Brain microvascular endothelial cell (primary cell): ENCODE measurements around the gene MCTP2.

Experiments used
- DNase-seq: peaks from one replicate; pipeline ENCODE4 v3.0.0-alpha.2; 2020
- H3K27ac ChIP-seq: fragments of 250-450 bp; sonication (Bioruptor Pico); 2 replicates; pipeline ENCODE4 v1.5.1; 2020; ENCODE audit warnings: mild to moderate bottlenecking, moderate library complexity
- H3K27me3 ChIP-seq: fragments of 250-450 bp; sonication (Bioruptor Pico); replicated peaks from 2 replicates; pipeline ENCODE4 v1.5.1; 2020; ENCODE audit warnings: mild to moderate bottlenecking
- H3K36me3 ChIP-seq: fragments of 250-450 bp; sonication (Bioruptor Pico); replicated peaks from 2 replicates; pipeline ENCODE4 v1.5.1; 2020; ENCODE audit warnings: mild to moderate bottlenecking
- H3K4me3 ChIP-seq: 2 replicates; pipeline ENCODE4 v1.5.1; 2011; ENCODE audit warnings: low read depth, mild to moderate bottlenecking, control low read depth, low read length, moderate library complexity
- in situ Hi-C: cut with HindIII; loops from 2 replicates; pipeline ENCODE4 v1.10.0; 2017; ENCODE audit warnings: low sequenced_read_pairs, low pct_ligation_motif_present
- TF ChIP-seq, protein P1 (sequence below): IDR thresholded peaks from 2 replicates; pipeline ENCODE4 v1.5.1; 2011; ENCODE audit warnings: low read depth, mild to moderate bottlenecking, moderate library complexity, low read length, control low read depth, inconsistent platforms; ENCODE audit errors: missing control alignments

MCTP2 gene

DNA sequence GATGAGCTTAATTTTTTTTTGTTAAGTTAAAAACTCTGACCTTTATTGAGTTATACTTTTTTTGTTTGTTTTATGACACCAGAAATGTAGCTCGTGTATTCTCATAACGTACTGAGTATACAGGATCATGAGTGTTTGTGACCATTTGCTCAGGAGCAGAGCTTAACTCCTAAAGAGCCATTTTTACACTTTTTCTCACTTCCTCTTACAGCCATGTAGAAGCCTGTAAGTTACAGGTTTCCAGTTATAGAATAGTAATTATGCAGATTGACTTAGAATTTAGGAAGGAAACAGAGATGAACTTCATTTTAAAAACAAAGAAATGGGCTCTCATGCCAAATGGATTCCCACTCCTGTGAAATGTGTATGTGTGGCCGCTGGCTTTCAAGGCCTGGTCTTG is 151.7 kb downstream of the MCTP2 start:
- no peak for DNase-seq
- H3K36me3 ChIP-seq = no peaks in the 10 kb centered on the region
- no peak overlapping the region for H3K27ac ChIP-seq
- in situ Hi-C loops = no loop called here
- H3K4me3 ChIP-seq = no peak overlapping the region
- TF ChIP-seq, protein P1, sequence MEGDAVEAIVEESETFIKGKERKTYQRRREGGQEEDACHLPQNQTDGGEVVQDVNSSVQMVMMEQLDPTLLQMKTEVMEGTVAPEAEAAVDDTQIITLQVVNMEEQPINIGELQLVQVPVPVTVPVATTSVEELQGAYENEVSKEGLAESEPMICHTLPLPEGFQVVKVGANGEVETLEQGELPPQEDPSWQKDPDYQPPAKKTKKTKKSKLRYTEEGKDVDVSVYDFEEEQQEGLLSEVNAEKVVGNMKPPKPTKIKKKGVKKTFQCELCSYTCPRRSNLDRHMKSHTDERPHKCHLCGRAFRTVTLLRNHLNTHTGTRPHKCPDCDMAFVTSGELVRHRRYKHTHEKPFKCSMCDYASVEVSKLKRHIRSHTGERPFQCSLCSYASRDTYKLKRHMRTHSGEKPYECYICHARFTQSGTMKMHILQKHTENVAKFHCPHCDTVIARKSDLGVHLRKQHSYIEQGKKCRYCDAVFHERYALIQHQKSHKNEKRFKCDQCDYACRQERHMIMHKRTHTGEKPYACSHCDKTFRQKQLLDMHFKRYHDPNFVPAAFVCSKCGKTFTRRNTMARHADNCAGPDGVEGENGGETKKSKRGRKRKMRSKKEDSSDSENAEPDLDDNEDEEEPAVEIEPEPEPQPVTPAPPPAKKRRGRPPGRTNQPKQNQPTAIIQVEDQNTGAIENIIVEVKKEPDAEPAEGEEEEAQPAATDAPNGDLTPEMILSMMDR = no peak
- H3K27me3 ChIP-seq = no peaks in the 10 kb centered on the region

DNA sequence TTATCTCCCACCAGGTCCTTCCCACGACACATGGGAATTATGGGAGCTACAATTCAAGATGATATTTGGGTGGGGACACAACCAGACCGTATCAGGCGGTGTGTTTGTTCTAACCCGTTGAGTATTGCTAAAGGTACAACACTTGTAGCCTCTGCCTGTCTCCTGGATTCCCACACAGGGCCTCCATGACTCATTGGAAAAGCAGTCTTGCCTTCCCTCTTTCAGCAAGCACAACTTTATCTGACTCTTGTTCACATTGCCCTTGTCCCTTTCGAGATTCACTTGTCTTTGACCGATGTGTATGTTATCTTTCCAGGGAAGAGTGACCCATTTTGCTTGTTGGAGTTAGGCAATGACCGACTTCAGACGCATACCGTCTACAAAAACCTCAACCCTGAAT is 152.3 kb downstream of the MCTP2 start:
- Histone ChIP-seq H3K27me3 (no peaks in the 10 kb centered on the region), H3K36me3 (no peaks in the 10 kb centered on the region), H3K27ac (no peak overlapping the region), H3K4me3 (no peak overlapping the region)
- TF ChIP-seq, protein P1 = no peak
- in situ Hi-C loops = no loop called here
- DNase-seq = peak; percentile 43

DNA sequence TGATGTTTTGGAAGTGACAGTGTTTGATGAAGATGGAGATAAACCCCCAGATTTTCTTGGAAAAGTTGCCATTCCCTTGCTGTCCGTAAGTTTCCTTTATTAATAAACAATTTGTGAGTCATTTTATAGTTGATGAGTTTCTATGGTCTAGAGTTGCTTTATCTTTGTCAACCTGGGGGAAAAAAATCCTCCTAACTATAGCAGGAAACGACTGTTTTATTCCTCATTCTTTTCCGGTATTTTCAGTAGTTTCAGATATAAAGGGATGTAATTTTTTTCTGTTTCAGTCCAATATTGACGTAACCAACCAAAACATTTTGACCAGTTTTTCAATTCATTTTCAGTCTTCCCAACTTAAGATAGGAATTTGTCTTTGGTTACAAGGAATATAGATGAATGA is 154.1 kb downstream of the MCTP2 start:
- no peak for DNase-seq
- Histone ChIP-seq H3K4me3 (no peak overlapping the region), H3K27ac (no peak overlapping the region), H3K36me3 (no peaks in the 10 kb centered on the region), H3K27me3 (no peaks in the 10 kb centered on the region)
- in situ Hi-C loops = no loop called here
- TF ChIP-seq, protein P1 = no peak

DNA sequence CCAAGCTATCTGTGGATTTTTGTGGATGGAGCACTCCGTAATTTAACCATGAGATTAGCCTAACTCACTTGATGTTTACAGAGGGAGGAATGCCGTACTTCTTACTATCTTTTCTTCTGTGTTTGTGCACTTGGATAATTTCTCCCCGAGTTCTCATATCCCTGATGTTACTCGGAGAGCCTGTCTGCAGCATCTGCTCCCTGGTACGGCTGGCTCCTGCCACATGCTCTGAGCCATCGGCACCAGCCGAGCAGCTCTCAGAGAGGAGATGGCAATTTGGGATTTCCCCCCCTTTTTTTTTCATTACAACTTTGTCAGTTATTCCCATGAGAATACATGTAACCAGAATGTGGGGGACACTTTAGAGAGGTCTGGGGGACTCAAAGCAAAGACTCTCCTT is 155.0 kb downstream of the MCTP2 start:
- Histone ChIP-seq H3K4me3 (no peak overlapping the region), H3K27me3 (no peaks in the 10 kb centered on the region), H3K36me3 (no peaks in the 10 kb centered on the region), H3K27ac (no peak overlapping the region)
- in situ Hi-C loops = no loop called here
- DNase-seq = no peak
- TF ChIP-seq, protein P1 = no peak

GRCh38 chr15:94387442-94387841 is 156.1 kb downstream of the MCTP2 start:
- Histone ChIP-seq H3K27ac (no peak overlapping the region), H3K27me3 (no peaks in the 10 kb centered on the region), H3K4me3 (no peak overlapping the region), H3K36me3 (no peaks in the 10 kb centered on the region)
- in situ Hi-C loops = no loop called here
- DNase-seq = no peak
- TF ChIP-seq, protein P1 = no peak

- Histone ChIP-seq H3K36me3 (no peaks in the 10 kb centered on the region), H3K27me3 (no peaks in the 10 kb centered on the region), H3K4me3 (no peak overlapping the region), H3K27ac (no peak overlapping the region)
- in situ Hi-C loops = no loop called here
- TF ChIP-seq, protein P1 = no peak
- DNase-seq = no peak
These were observed 156.6 kb downstream of the MCTP2 start for GRCh38 chr15:94387849-94388441.
